Stimulated activated CD8-positive, alpha-beta memory T cell treated with anti-CD3 and anti-CD28 coated beads, Interleukin-12 subunit alpha, Interleukin-12 subunit beta, amount 100 ng/mL, for 1 hour (primary cell): ENCODE data around the gene ACTMAP.

Source experiments
- DNase-seq: peaks from one replicate; pipeline ENCODE4 v3.0.0-alpha.2; 2020; ENCODE audit warnings: low read depth

The ACTMAP gene

GRCh38 chr19:40717880-40718773 is 32.1 kb downstream of the ACTMAP start:
- no peak for DNase-seq

DNA sequence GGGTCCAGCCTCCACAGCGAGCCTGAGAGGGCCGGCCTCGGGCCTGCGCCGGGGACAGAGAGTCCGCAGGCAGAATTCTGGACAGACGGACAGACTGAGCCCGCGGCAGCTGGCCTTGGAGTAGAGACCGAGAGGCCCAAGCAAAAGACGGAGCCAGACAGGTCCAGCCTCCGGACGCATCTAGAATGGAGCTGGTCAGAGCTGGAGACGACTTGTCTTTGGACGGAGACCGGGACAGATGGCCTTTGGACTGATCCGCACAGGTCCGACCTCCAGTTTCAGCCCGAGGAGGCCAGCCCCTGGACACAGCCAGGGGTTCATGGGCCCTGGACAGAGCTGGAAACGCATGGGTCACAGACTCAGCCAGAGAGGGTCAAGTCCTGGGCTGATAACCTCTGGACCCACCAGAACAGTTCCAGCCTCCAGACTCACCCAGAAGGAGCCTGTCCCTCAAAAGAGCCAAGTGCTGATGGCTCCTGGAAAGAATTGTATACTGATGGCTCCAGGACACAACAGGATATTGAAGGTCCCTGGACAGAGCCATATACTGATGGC is 32.9 kb downstream of the ACTMAP start:
- no peak for DNase-seq

DNA sequence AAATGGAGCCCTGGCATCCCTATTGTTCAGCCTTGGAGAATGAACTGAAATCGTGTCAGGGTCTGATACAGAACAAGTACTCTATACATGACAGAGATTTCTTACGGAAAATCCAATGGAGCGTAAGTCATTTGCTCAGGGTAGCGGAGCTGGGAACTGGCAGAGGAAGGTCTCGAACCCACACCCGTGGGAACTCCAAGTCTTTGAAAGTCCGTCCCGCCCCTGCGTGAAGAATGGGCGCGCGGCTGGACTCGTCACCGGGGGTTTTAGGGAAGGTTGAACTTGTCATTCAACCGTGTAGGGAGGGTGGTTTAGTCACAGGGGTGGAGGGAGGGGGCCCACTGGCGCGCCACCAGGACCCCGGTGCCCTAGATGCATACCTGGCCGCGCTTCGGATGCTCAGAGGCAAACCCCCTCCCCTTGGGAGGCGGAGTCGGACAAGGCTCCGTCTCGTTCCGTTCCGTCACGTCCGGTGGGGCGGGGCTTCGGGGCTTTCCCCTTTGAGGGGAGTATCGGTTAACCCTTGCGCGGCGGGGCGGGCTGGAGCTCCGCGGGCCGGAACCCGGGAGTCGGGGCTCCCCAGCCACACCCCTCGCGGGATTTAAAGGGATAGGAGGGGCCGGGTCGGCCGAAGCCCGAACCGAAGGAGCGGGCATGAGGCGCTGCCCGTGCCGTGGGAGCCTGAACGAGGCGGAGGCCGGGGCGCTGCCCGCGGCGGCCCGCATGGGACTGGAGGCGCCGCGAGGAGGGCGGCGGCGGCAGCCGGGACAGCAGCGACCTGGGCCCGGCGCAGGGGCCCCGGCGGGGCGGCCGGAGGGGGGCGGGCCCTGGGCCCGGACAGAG is 33.6 kb downstream of the ACTMAP start, which contains the start of the genes COQ8B and ITPKC:
Gene COQ8B (minus strand): TSS at position 405 of the 843 bp plus-strand sequence. CDS start 2,254 bp downstream, outside the sequence.
Gene ITPKC (plus strand): TSS at position 631 of the 843 bp plus-strand sequence. CDS start 24 bp downstream, at position 655.
- peak; percentile 100 for DNase-seq

DNA sequence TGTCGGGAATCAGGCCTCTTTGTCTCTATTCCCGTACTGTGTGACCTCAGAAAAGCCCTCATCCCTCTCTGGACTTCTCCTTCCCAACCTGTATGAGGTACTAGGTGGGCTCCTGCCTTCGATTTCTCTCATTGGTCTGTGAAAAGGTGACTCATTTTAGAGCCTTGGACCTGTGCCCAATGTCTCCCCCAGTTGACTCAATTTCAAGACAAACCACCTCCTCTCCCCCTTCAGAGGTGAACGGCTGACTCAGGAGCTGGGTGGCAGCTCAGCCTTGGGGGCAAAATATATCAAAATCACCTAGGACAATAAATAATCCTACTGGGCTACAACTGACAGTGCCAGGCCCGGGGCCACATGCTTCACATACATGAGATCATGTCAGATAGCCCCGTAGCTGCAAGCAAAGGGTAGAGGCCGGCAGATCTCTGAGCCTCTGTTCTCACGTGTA is 34.2 kb downstream of the ACTMAP start:
- peak; percentile 73 for DNase-seq

DNA sequence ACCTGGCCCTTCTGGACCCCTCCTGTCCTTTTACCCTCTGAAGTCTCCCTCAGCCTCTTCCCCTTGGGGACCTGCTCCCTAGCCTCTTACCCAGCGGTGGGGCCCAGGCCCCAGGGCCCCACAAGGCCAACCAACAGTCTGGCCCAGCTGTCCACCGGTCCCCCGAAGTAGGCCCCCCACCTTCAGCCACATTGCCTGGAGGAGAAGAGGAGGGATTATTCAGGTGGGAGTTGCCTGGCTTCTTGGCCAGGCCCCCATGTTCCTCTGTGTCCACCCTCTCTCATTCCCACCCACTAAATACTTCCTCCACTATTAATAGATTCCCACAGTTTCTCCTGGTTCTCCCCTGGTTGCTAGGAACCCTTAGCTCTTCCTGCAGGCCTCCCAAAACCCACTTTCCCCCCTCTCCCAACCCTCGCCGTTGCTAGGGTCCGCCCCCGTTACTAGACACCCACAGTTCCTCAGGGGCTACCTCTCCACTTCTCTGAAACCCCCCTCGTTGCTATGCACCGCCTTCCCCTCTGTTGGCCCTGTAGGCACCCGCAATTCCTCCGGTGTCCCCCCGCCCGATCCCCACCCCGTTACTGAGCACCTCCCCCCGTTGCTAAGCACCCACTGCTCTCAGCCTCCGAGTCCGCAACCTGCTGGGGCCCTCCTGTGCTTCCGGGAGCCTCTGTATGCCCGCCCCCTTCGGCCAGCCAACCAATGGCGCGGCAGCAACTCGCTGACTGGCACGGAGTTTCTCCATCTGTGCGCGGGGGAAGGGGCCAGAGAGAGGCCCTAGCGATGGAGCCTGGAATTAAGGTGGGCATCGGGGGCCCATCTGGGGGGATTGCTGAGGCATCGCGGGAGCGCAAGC is 35.6 kb downstream of the ACTMAP start:
- peak; percentile 86 for DNase-seq

- no peak for DNase-seq
Observed at GRCh38 chr19:40713939-40714338, 36.3 kb downstream of the ACTMAP start.

- DNase-seq, result no peak
Observed at GRCh38 chr19:40709817-40710216, 40.5 kb downstream of the ACTMAP start.

- no peak for DNase-seq
Observed at GRCh38 chr19:40707615-40708014, 42.7 kb downstream of the ACTMAP start.

GRCh38 chr19:40705950-40706619 is 44.2 kb downstream of the ACTMAP start:
- DNase-seq, result no peak

- DNase-seq, result no peak
Observed at GRCh38 chr19:40705362-40705651, 45.0 kb downstream of the ACTMAP start.

GRCh38 chr19:40704491-40705361 is 45.6 kb downstream of the ACTMAP start:
- no peak for DNase-seq

DNA sequence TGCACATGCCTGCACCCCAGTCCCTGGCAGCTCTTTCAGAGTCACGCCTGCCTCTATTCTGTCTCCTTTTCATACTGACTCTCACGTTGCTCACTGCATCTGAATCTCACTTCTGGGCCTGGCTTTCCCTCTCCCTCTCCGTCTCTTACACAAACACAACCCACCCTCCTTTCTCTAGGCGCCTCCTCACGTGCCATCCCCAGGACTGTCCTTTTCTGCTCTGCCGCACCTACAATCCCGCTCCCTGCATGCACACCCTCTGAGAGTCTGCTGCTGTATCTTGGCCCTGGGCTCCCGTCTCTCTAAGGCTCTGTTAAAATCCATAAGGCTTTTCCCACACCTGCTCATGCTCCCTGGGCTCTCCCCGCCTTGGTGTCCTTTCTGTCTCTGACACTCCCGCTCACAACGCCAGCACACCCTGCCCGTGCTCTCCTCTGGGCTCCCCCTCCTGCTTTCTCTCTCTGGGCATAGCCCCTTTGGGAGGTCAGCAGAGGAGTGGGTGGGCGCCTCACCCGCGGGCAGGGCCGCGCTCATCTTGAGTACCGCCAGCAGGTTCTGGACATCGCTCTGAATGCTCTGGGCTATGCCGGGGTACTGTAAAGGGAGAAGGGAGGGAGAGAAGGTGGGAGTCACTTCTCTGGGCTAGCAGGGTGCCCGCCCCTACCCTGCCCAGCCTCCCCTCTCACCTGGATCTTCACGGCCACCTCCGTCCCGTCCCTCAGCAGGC is 47.1 kb downstream of the ACTMAP start:
- DNase-seq, result no peak

- DNase-seq, result no peak
Observed at GRCh38 chr19:40702337-40703012, 47.8 kb downstream of the ACTMAP start.

- no peak for DNase-seq
Observed at GRCh38 chr19:40701758-40702157, 48.5 kb downstream of the ACTMAP start.

- no peak for DNase-seq
Observed at GRCh38 chr19:40700083-40700482, 50.2 kb downstream of the ACTMAP start.

DNA sequence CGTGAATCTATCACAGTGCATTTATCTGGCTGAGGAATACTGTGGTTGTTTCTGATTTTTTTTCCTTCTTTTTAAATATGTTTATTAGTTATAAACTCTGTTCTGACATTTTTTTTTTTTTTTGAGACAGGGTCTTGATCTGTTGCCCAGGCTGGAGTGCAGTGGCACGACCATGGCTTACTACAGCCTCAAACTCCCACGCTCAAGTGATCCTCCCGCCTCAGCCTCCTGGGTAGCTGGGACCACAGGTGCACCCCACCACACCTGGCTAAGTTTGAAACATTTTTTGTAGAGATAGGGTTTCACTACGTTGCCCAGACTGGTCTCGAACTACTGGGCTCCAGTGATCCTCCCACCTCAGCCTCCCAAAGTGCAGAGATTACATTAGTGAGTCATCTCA is 53.3 kb downstream of the ACTMAP start:
- no peak for DNase-seq

GRCh38 chr19:40695881-40696280 is 54.4 kb downstream of the ACTMAP start:
- DNase-seq, result no peak

DNA sequence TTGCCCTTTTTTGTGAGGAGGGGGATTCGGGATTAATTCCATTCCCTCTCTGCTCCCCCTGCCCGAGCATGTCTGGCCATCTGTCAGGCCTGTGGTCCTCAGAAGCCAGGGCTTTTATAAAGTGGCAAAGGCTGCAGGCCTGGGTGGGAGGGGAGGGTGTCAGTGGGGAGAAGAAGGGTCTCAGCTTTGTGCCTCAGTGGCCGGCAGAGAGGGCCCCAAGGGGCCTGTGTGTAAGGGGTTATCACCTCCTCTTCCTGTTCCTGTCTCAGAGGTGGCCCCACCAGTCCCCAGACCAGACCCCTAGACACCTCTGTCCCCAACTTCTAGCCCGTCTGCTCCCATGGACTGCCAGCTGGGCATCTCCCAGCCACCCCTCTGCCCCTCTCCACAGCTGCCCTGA is 56.4 kb downstream of the ACTMAP start:
- DNase-seq, result no peak
